Measurements from ENCODE around the gene KCNMB1.

GRCh38 chr5:170337045-170337733, 52.0 kb downstream of the KCNMB1 start:
- TF ChIP-seq CTCF (IDR thresholded peaks at IDR 0.05) (no peak), POLR2A (IDR thresholded peaks at IDR 0.05) (no peak)
